ENCODE results near the gene PSME3.

The PSME3 gene

GRCh38 chr17:42817866-42818265, 15.3 kb upstream of the PSME3 start:
- no peak for DNase-seq (ENCODE audit: low spot score)

DNA sequence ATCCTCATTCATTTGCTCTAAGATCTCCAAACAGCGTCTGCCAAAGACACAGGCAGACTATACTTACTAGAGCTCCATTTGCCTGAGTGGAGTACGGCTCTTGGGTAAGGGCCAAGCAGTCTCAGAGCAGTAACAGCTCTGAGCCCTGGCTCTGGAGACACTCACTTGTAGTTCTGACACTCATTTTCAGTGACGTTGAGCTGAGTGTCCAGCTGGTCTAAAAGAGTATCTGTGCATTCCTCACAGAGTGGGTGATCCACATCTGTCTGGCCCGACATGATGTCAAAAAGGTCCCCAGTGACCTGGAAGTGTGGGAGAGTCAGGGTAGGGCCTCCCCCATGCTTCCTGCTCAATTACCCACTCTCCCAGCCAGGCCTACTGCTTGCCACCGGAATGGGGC, 14.8 kb upstream of the PSME3 start:
- DNase-seq (ENCODE audit: low spot score): no peak

DNA sequence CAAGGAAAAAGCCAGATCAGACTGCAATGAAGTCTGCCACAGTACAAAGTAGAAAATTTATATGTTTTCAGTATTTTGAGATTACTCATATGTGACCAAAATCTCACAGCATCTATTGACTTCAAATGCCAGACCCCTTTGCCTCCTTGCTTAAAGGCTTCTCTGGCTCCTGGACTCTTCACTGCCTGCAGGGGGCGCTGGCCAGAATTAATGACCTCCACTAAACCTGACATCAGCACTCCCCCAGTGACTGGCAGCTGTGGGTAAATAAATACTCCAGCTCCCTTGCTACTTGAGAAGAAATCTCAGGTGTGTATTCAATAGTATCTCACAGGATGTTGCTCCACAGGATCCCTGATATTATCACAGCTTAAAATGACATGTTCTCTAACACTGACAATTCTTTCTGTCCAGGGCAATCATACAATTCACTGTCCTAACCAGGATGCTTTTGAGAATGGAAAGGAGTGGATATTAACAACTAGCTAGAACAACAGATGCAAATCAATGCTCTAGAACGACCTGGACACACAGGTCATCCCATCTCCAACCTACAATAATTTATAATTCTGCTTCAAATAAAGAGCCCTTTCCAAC, 13.2 kb upstream of the PSME3 start:
- DNase-seq (ENCODE audit: low spot score): peak; percentile 71

GRCh38 chr17:42821176-42821575, 12.0 kb upstream of the PSME3 start:
- no peak for DNase-seq (ENCODE audit: low spot score)

GRCh38 chr17:42827472-42827871, 5.7 kb upstream of the PSME3 start:
- no peak for DNase-seq (ENCODE audit: low spot score)

DNA sequence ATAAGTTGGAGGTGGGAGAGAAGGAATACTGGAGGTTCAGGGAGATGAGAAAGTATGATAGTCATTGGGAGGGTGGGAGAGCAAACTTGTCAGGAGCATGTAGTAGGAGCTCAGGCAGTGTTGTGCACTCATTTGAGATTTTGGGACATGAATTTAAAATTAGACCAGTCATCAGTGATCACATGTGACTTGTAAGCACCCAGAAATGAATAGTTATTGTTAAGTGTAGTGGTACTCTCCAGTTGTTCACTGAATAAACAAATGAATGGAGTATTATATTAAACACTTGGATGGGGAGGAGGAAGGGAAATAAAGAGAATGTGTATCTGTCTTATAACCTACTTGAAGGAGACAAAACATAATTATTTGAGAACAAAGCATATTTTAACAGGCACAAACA, 2.2 kb upstream of the PSME3 start:
- no peak for DNase-seq (ENCODE audit: low spot score)

DNA sequence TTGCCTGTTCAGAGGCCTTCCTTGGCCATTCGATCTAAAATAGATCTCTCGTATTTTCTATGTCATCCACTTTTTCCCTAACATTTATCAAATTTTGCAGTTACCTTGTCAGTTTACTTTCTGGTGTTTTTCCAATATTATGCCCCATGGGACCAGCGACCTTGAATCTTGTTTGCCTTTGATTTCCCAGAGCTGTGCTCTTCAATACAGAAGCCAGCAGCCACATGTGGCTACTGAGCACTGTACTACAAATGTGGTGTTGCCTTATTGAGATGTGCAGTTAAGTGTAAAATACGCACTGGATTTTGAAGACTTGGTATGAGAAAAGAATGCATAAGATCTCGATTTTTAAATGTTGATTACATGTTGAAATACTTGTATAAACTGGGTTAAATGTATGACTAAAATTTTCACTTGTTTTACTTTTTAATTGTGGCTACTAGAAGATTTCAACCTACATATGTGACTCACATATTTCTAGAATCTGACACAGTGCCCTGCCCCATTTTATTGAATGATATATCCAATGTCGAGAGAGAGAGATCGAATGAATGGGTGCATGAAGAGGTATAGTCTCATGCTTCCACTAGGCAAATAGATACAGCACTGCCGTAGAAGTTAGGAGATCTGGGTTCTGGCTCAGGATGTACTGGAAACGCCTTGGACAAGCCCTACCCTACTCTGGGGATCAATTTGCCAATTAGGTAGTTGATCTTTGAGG, 824 bp upstream of the PSME3 start:
- DNase-seq (ENCODE audit: low spot score): no peak

DNA sequence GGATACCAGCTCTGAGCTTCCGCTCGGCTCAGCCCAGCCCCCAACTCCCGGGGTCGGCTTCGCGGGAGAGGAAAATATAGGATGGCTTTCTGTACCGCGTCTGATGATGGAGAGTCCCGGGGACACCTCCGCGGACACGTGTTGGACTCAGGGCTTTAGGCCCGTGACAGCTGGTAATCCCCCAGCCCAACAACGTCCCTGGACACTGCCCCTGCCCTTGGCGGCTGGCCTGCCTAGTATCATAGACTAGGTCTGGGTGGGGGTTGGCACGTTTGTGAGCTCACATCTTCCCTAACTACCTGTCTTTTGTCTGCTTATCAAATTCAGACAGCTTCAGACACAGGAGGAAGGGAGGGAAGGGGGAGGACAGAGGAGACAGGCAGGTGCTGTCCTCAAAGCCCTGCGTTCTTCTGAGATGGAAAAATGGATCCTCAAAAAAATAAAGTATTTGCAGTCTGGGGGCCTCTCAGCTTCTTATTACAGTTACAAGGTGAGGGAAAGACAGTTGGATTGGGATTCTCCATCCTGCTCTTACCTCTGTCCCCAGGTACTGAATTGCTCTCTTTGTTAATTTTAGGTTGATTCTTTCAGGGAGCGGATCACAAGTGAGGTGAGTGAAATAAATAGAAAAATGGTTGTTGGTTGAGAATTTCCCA, 698 bp downstream of the PSME3 start:
- no peak for DNase-seq (ENCODE audit: low spot score)

- no peak for DNase-seq (ENCODE audit: low spot score)
Measured at GRCh38 chr17:42835732-42836131, 2.5 kb downstream of the PSME3 start.

DNA sequence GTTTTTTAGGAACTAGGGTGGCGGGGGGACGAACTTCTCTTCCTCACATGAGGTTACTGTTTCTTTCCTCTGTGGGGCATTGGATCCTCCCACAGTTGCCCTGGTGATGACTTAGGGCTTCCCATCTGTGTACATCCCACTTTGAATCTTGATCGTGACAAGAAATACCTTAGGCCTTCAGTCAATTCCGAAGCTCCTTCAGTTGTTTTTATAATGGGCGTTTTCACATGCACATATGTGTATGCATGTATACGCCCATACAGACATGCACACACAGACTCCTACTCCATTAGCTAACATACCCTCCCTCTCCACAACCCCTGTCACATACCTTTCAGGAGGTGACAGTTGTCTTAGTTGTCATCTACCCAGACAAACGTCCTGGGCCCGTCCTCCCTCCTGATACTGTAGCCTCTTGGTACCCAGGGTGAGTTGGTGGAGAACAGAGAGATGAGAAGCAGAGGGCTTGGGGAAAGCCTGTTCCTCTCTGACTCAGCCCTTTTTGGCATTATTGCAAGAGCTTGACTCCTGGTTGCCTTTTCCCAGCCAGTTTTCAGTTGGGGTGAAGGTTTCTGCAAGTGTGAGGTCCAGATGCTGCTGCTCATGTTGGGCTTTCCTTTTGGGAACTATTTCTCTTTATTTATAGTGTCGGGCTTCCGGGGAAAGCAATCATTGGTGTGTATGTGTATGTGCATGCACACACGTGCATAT, 8.9 kb downstream of the PSME3 start:
- DNase-seq (ENCODE audit: low spot score): no peak

- DNase-seq (ENCODE audit: low spot score): peak; percentile 95
Measured at GRCh38 chr17:42843358-42843934, 10.2 kb downstream of the PSME3 start.

GRCh38 chr17:42844271-42844670, 11.1 kb downstream of the PSME3 start, which contains the start of gene AOC2:
Gene AOC2, plus strand, starts transcription at chr17:42844580. Its CDS starts 47 bp downstream, at chr17:42844627.
- DNase-seq (ENCODE audit: low spot score): no peak

DNA sequence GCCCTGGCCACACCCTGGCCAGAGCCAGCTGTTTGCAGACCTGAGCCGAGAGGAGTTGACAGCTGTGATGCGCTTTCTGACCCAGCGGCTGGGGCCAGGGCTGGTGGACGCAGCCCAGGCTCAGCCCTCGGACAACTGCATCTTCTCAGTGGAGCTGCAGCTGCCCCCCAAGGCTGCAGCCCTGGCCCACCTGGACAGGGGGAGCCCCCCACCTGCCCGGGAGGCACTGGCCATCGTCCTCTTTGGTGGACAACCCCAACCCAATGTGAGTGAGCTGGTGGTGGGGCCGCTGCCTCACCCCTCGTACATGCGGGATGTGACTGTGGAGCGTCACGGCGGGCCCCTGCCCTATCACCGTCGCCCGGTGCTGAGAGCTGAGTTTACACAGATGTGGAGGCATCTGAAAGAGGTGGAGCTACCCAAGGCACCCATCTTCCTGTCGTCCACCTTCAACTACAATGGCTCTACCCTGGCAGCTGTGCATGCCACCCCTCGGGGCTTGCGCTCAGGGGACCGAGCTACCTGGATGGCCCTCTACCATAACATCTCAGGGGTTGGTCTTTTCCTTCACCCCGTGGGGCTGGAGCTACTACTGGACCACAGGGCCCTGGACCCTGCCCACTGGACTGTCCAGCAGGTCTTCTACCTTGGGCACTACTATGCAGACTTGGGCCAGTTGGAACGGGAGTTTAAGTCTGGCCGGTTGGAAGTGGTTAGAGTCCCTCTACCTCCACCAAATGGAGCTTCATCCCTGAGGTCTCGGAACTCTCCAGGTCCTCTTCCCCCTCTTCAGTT, 11.8 kb downstream of the PSME3 start:
- DNase-seq (ENCODE audit: low spot score): no peak

DNA sequence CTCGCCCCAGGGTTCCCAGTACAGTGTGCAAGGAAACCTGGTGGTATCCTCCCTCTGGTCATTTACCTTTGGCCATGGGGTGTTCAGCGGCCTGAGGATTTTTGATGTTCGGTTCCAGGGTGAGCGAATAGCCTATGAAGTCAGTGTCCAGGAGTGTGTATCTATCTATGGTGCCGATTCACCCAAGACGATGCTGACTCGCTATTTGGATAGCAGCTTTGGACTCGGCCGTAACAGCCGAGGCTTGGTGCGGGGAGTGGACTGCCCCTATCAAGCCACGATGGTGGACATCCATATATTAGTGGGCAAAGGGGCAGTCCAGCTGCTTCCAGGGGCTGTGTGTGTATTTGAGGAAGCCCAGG, 12.3 kb downstream of the PSME3 start:
- DNase-seq (ENCODE audit: low spot score): no peak

DNA sequence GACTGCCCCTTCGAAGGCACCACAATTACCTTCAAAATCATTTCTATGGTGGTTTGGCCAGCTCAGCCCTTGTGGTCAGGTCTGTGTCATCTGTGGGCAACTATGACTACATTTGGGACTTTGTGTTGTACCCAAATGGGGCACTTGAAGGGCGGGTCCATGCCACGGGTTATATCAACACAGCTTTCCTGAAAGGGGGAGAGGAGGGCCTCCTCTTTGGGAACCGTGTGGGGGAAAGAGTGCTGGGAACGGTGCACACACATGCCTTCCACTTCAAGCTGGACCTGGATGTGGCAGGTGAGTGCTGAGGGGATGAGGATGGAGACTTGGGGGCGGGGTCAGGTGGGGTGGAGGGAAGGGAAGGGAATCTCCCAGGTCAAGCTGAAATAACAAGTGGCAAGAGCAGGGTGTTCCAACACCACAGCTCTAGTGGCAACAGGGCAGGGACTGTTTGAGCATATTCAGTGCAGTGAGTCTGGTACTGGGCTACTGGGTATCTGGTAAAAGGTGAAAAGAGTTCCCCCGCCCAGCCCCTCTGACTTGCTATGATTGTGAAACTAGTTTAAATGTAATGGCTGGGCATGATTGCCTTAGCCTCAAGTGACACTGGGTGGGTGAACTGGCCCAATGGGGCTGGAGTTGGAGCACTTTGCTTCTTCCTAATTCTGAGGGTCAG, 12.9 kb downstream of the PSME3 start:
- no peak for DNase-seq (ENCODE audit: low spot score)

DNA sequence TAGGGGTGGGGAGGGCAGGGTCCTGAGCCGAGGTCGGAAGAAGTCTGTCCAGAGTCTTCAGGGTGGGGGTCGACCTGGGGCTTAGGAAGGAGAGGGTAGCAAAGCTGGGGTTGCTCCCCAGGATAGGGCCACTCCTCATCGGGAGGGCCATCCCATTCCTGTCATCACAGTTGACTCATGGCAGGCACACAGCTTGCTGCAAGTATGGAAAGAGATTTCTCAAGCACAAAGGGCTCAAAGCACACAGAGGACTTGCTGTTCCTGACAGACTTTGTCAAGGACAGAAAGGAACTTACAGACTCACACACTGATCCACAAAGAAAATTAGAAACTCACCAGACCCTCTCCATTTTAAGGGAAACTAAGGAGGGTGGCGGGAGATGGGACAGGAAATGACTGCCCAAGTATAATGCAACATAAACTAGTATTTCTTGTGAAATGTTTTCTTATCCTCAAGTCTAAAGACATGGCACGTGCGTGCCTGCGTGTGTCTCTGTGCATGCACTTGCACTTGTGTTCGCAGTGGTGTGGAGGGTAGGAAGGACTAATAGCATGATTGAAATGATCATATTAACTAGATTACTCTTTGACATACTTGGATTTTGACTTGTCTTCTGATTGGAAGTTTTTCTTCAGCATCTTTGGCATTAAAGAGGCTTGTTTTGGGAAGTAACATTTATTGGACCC, 13.5 kb downstream of the PSME3 start:
- DNase-seq (ENCODE audit: low spot score): no peak

DNA sequence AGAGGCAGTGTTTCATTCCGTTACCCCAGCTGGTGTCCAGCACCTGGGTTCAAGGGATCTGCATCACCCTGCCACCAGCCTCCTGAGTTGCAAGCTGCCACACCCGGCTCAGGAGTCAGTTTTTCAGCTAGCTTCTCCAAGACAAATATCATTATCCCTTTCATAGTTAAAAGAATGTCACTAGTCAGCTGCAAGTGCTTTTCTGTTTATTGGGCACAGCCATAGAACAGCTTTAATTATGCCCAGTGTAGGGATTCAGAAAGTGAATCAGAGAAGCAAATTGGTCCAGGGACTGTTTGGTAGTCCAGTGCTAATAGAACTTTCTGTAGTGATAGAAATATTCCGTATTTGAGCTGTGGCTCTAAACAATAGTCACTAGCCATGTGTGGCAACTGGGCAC, 14.9 kb downstream of the PSME3 start:
- DNase-seq (ENCODE audit: low spot score): no peak

- DNase-seq (ENCODE audit: low spot score): no peak
Measured at GRCh38 chr17:42849031-42849430, 15.8 kb downstream of the PSME3 start.

GRCh38 chr17:42849451-42850181, 16.4 kb downstream of the PSME3 start:
- DNase-seq (ENCODE audit: low spot score): no peak

DNA sequence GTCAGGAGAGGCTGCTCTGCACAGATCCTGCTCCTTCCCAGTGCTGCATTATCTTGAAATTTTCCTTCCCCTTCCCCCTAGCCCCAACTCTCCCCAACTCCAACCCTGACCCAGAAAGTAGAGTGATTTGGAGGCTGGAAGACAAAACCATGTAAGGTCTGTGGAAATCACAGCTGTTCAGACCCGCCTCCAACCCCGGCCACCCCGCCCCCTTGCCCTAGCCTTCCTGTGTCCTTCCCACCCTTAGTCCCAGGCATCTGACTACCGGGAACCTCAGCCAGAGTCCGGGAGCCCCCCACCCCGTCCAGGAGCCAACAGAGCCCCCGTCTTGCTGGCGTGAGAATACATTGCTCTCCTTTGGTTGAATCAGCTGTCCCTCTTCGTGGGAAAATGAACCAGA, 17.8 kb downstream of the PSME3 start, which contains the start of gene AOC3:
AOC3 (plus strand) TSS at position 246 of the 400 bp plus-strand sequence; CDS start at position 391, 145 bp downstream.
- no peak for DNase-seq (ENCODE audit: low spot score)

Data from HuH-7 (cell line).